Keratinocyte (primary cell): ENCODE results near the gene PI4KA.

Experiments used
- EZH2 ChIP-seq: IDR thresholded peaks from one replicate; pipeline ENCODE4 v1.6.1; 2012; ENCODE audit warnings: inconsistent platforms, mild to moderate bottlenecking, low read length, moderate library complexity
- TF ChIP-seq, protein P1 (sequence below), 3 experiments: IDR thresholded peaks in 1 of 3; conservative IDR thresholded peaks in 1 of 3; optimal IDR thresholded peaks in 1 of 3; 2 replicates in 2 of 3; 3 replicates in 1 of 3; pipeline versions ENCODE3 to v1.5.1; 2011; ENCODE audit warnings: low read length in 3 of 3, mild to moderate bottlenecking in 3 of 3, moderate library complexity in 2 of 3, control low read depth in 1 of 3, inconsistent platforms in 1 of 3; ENCODE audit not compliant: insufficient read depth in 2 of 3; ENCODE audit errors: extremely low read depth in 1 of 3

DNA sequence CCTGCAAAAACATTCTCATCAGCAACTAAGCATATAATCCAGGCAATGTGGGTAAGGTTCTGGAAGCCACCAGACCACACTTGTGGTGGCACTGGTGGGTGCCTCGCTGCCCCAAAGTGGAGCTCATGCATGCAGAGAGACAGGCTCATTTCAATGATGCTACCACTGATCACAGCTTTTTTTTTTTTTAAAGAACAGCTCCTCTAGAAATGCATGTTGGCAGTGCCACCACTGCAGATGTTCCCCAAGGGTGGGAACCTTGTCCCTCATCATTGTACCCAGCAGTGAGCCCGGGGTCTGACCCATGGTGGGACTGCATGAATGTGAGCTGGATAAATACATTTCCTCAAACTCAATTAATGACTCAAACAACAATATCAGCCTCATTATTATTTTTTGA is 115.8 kb downstream of the PI4KA start:
- TF ChIP-seq, protein P1, sequence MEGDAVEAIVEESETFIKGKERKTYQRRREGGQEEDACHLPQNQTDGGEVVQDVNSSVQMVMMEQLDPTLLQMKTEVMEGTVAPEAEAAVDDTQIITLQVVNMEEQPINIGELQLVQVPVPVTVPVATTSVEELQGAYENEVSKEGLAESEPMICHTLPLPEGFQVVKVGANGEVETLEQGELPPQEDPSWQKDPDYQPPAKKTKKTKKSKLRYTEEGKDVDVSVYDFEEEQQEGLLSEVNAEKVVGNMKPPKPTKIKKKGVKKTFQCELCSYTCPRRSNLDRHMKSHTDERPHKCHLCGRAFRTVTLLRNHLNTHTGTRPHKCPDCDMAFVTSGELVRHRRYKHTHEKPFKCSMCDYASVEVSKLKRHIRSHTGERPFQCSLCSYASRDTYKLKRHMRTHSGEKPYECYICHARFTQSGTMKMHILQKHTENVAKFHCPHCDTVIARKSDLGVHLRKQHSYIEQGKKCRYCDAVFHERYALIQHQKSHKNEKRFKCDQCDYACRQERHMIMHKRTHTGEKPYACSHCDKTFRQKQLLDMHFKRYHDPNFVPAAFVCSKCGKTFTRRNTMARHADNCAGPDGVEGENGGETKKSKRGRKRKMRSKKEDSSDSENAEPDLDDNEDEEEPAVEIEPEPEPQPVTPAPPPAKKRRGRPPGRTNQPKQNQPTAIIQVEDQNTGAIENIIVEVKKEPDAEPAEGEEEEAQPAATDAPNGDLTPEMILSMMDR (optimal IDR thresholded peaks at IDR 0.05 in 1 of 3, IDR thresholded peaks at IDR 0.05 in 1 of 3, conservative IDR thresholded peaks at IDR 0.05 in 1 of 3; ENCODE audit: extremely low read depth in 1 of 3, insufficient read depth in 2 of 3, low read length in 3 of 3): no peak
- TF ChIP-seq EZH2: no peak
